GM19397 (cell line): ENCODE results near the gene SEZ6.
"Not testable (repeated sequence)": the region's sequence is repeated elsewhere in the genome, so short reads cannot be mapped to it uniquely, and the experiment has no call there.

ENCODE experiments used
- ATAC-seq: cut with Tn5 transposase; IDR thresholded peaks from one replicate; pipeline ENCODE4 v1.9.1; 2021; ENCODE audit warnings: mild to moderate bottlenecking, moderate library complexity; ENCODE audit not compliant: unreplicated experiment

Gene SEZ6

DNA sequence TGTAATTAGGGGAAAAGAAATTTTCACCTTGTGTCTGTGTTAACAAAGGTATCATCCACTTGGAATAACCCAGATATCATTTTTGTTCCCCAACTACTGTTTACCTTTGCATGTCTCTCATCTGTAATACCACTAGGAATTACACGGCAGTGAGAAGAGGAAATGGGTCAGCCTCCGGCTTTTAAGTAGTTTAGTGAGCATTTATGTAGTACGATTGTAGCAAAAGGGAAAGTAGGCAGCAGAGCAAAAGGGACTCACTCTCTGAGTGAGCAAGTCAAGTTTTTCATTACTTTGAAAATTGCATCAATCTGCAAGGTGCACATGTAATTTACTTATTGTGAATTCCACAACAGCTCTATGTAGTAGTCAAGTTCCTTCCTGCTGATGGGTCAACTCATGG lies 65.7 kb downstream of the SEZ6 start:
- no peak for ATAC-seq

DNA sequence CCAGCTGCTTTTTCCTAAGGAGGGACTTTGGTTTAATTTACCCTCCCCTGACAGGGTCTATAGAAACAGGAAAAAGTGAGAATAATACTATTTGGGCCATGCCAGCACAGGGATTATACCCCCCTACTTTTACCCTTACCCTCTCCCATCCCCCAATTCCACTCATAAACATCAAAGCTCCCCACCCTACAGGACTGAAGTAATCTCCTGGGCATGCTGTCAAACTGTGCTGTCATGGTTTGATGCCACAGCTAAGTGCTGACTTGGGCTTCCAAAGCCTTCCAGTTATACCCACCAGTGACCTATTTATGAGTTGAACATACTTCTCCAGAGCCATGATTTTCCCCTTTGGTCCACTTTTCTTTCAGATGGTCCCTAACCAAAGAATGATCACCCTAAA lies 67.3 kb downstream of the SEZ6 start:
- ATAC-seq, result no peak

DNA sequence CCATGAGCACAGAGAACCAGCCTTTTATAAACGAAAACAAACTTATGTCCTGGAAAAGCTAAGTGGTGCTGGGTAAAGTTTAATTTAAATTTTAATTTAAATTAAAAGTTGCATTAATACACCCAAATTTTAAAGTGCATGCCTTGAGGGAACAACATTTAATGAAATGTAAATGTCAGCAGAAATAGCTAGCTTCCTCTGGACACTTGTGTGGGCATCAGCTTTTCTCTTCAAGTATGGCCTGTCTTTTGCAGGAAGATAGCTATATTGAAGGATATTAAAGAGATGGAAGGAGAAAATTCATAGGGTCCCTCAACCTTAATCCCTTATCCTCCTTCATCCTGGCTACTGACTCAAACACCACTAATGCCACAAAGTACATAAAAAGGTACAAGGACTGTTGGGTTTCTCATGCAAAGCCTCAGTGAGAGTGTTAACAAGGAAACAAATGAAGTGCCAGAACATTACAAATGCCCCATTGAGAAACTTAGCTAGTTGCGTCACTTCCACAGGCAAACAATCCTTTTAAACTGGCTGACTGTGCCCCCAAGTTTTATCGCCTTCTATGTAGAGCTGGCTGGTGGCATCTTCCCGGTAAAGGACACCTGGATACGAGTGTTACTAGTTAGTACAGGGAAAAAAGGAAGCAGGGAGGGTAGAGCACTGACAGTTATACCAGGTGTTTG lies 68.6 kb downstream of the SEZ6 start:
- no peak for ATAC-seq

DNA sequence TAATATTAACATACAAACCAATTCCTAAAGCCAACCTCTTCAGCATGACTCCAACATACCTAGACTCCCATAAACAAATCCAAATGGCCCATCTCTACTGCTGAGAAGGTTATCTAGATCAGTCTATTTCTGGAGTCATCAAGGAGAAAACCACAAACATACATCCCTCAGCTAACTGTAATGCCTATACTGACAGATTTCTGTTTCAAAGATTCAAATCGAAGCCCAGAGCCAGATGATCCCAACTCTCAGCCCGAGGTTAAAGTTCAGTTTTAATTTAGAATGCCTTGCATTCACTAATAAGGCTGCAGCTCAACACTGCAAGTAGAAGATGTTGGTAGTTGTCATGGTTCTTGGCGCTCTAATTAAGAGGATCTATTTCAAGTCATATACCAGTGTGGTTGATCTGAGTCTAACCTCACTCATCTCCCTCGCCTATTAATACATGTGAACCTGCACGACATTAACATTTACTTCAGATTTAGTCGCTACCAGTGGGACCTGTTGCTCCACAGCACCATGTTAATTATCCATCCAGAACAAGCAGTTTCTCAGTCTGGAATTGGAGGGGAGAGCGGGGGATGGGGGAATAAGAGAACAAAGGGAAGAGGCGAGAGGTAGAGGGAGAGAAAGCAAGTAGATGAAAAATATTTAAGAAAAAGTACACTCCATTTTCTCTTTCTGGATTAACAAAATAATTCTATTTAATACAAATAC lies 69.9 kb downstream of the SEZ6 start:
- ATAC-seq, result no peak

DNA sequence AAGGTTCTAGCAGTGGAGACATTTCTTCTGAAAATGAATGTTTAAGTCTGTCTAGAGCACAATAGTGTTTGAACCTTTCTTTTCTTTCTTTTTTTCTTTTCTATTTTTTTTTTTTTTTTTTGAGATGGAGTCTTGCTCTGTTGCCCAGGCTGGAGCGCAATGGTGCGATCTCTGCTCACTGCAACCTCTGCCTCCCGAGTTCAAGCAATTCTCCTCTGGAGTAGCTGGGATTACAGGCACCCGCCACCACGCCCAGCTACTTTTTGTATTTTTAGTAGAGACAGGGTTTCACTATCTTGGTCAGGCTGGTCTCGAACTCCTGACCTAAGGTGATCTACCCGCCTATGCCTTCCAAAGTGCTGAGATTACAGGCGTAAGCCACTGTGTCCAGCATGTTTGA lies 71.3 kb downstream of the SEZ6 start:
- not testable (repeated sequence) for ATAC-seq

DNA sequence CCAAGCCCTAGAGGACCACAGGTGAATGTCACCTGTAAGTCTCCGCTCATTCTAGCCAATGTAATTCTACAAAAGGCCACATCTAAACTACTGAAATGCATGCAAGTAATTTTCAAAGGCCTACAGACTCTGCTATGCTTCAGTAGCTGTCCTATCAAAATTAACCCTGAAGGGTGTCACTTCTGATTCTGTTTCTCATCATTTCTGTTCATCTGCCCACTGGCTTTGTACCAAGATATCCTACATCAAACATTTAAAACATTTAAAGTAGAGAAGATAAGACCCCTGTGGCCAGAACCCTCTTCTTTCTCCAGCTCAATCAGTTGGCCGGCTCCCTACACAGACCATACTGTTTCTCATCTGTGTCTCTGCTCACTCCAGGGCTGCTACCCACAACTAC lies 76.0 kb downstream of the SEZ6 start:
- ATAC-seq, result no peak

DNA sequence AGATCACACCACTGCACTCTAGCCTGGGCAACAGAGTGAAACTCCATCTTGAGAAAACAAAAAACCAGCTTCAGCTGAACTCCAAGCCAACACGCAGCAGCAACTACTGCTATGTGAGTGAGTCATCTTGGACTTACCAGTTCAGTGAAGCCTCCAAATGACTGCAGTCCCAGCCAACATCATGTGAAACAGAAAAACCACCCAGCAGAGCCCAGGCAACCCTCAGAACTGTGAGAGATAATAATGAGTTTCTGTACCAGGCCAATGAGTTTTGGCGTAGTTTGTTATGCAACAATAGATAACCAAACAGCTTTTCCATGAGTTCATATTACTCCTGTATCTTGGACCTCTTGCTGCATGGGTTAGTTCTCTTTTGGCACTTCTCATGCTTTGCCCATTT lies 77.8 kb downstream of the SEZ6 start:
- ATAC-seq, result no peak

DNA sequence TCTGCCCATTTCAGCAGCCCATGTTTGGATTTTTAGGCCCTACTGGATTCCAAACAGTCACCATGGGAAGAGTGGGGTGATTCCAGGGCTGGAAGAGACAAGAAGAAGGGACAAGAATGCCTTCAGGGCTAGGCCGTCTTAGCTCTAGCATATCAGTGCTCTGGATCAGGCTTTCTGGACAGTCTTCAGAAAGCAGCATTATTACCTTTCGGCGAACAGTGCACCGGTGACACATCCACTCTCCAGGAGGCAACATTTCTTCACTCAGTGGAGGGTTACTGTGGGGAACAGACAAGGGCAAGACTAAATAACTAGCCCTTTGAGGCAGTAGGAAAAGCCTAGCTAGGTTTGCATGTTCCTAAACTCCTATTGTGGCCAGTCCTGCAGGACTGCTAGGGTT lies 79.0 kb downstream of the SEZ6 start:
- ATAC-seq, result no peak

DNA sequence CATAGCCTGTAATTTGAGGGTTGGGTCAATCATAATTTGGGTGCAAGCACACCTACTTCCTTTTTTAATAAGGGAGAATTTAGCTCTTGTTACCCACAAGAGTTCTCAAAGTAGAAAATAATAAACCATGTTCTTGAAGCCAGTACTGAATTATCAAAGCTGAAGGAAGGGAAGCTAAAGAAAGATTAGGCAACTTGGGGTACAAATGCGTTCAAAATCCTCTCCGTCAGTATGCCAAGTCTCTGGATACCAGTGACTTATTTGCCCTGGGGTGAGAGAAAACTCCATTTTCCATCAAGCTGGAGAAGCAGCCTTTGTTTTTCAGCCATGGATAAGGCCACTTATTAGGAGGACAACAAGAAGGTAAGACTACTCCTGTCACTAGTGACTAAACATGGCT lies 79.5 kb downstream of the SEZ6 start:
- ATAC-seq, result no peak

DNA sequence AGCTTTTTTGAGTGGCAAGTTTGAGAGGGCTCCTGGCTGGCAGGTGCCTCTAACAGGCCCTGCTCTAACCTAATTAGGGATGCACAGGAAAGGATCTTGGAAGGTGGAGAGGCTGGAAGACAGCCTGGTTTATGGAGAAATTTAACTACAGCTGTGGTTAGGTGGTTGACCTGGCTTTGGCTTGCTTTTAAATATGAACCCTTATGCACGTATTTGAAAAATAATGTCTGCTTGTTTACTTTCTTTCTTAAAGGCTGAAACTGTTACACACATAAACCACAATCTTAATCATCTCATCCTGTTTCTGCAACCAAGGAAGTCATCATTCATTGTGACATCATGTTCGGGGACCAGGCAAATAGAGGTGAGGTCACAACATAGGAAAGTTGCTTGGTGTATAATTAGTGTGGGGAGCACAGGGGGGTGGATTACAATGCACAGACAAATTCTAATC lies 79.9 kb downstream of the SEZ6 start:
- ATAC-seq, result no peak

DNA sequence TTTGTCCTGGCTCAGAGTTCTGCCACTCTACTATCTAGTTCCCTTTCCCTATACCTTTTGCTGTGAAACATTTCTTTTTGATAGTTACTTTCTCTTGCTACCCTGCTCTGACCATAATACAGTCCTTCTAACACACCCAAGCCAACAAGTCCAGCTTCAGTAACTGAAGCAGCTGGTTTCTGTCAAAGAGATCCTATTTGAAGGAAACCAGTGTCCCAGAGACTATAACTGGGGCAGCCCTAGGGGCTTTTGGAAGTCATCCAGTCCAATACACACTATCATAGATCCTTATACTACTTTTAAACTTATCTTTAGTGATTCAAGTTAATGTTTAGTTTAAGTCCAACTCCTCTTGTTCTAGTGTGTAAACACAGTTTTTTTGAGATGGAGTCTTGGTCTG lies 85.6 kb downstream of the SEZ6 start:
- ATAC-seq, result no peak

DNA sequence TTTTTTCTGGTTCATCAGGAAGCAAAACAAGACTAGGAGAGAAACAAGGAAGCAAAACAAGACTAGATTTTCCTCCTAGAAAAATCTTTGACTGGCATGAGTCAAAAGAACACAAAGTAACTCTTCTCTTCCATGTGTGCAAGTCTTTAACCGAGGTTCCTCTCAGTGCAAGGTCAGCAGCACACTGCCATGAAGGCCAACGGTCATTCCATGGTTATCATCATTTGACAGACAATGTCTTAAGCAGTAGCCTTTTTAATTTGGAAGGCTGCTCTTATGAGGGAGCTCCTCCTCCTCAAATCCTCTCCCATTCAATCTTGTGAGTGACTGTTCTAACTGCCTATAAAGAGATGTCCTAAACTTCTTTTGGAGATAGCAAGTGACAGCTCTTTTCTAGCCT lies 87.5 kb downstream of the SEZ6 start:
- ATAC-seq, result no peak

DNA sequence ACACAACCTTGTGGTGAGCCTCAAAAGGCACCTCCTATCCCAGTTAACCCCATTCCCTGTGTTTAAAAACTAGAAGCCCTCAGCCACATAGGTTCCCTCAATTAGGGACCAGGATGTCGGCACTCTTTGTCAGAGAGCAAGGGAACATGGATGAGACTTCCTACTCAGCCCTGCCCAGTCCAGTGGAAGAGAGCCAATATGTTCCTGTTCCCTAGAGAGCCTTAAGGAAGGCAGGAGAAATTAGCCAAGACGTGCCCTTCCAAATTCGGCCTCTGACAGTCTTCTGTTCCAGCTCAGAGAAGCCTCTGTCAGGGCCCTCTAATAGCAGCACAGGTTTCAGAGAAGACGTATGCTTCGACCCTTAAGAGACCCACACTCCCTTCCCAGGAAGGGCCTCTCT lies 88.4 kb downstream of the SEZ6 start:
- no peak for ATAC-seq

DNA sequence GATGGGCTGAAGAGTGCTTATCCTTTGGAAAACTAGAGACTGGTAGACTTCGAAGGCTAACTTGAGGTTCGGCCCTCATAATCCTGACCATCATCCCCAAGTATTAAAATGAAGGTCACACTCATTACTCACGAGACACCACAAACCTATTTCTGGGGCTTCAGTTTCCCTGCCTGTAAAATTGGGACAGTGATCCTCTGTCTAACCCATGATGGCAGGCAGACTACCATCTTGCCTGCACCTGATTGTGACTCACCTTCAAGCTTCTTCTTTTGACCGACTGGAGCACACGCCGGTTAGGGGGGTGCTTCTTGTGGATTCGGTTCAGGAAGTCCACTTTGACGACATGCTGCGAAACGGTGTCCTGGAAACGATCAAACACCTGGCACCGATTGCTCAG lies 88.8 kb downstream of the SEZ6 start:
- no peak for ATAC-seq

DNA sequence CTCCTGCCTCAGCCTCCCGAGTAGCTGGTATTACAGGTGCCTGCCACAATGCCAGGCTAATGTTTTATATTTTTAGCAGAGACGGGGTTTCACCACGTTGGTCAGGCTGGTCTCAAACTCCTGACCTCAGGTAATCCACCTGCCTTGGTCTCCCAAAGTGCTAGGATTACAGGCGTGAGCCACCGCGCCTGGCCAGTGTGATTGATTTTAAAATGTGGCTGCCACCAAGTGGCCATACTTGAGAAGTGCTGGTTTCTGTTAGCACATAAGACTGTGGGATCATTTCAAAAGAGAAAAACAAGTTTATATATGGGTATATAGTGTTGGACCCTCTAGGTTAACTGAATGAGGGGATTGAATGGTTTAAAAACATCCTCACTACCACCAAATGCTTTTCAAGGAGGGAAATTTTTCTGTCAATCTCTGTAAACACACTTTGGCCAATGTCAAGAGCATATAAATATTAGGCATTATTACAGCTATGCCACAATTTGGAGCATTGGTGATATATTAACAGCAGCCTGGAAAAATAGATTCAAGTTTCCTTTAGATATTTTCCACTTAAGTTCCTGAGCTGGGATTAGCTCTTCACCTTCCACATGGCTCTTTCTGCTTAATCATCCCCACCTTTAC lies 89.4 kb downstream of the SEZ6 start:
- no peak for ATAC-seq

DNA sequence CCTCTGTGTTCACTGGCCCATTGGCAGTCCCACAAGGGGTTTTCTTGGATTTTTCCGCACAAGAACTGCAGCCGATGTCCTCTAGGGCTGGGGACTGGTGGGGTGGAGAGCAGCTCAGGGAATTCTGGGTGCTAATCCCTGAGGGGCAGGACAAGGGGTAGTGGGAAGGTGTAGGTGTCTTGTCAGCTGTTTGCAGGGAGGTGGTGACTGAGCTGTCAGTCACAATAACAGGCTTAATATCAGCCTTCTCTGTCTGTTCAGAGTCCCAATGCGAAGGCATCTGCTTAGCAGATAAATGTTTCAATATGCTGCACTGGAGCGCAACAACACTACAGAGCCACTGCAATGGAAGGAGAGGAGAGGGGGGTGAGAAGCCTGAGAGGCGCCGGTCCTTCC lies 92.9 kb downstream of the SEZ6 start:
- no peak for ATAC-seq

DNA sequence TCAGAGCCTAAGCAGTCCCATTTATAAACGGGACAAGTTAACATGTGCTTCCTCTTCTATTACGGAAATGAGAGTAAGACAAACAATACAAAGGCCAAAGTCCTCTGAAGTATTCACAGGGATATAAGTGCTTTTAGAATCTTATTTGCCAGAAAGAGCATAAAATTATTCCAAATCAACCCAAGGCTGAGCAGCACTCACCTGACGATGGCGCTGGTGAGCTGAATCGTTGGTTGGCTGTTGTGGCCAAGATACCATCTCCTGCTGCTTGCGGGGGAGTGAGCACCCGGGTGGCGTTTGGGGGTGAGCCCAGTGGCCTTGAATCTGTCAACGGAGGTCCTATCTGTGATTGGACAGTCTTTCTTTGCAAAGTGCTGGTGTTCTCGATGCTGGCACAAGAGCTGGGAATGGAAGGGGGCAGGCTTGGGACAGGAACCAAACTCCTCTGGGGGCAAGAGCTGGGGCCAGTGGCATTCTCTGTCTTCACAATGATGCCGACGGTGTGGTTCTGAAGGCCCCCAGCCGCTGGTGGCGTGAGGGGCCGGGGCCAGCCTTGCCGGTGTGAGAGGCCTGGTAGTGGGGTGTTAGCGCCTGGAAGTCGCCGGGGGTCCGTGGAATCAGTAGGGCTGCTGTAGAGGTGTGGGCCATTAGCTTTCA lies 93.4 kb downstream of the SEZ6 start:
- ATAC-seq, result no peak

DNA sequence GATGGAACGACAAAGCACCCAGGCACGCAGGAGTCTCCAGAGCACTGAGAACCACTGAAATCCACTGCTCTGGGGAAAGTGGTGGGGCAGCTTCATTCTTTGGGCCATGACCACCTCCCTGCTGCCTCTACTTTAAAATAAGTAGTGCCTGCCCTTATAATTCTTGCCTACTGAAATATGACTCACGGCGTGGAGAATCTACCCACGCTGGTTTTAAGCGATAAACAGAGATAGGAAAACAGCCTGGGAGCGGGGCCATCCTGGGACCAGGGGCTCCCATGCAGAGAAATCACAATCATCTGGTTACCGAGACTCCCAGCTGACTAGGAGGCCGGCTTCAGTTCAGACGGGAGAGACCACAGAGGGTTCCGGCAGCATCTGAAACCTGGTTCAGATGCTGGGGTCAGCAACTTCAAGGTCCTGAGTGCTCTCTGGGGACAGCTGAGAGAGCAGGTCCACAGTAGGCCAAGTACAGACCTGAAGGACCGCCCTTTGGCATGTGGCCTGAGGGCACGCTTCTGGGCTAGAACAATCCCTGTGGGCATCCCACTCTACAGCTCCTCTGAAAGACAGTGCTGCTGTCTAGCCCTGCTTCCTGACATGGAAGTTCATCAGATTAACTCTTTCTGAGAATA lies 94.3 kb downstream of the SEZ6 start:
- no peak for ATAC-seq

DNA sequence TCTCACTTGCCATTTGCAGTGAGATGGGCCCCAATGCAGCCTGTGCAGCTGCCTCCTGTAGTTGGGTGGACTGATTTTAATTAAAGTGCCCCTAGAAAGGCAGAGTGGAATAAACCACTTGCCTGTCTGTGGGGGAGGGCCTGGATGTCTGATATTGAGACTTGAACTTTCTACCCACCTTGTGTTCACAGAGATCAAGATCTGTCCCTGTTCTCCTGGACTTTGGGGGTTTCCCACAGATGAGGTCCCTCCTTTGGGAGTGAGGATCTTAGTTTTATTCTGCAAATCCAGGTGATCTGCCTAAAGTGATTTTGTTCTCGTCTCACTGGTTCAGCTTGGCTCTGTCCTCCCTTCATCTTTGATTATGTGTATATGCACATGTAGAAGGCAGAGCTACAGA lies 95.3 kb downstream of the SEZ6 start:
- no peak for ATAC-seq

DNA sequence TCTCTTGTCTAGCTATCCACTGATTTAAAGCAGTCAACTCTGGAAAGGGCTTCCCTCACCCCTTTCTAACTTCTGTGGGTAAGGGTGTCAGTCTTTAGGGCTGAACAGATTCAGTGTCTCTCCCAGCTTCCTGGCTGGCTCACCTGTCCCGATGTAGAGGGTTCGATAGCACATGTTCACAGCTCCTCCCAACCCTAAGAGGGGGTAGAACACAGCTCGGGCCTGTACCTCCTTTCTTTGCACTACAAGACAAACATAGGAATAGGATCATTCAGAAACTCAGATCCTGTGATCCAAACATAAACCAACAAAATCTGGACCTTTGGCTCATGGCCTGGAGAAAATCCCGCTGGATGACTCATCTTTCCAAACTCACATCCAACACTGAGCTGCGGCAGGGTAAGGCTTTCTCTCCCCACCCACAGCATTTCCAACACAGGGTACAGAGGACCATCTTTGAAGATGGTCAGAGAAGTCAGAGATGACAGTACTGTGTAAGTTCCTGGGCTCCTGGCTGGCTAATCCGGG lies 97.1 kb downstream of the SEZ6 start:
- no peak for ATAC-seq
